GM21381 (cell line): ENCODE data around the gene ACYP2.
"Not testable (repeated sequence)": the region's sequence is repeated elsewhere in the genome, so short reads cannot be mapped to it uniquely, and the experiment has no call there.

Source experiments
- ATAC-seq: cut with Tn5 transposase; IDR thresholded peaks from one replicate; pipeline ENCODE4 v1.9.1; 2021; ENCODE audit warnings: mild to moderate bottlenecking, moderate library complexity; ENCODE audit not compliant: unreplicated experiment

Gene ACYP2

GRCh38 chr2:54262015-54262765 lies 146.8 kb downstream of the ACYP2 start:
- ATAC-seq, result no peak

- ATAC-seq, result not testable (repeated sequence)
Measured at GRCh38 chr2:54265081-54265480, 149.7 kb downstream of the ACYP2 start.

- no peak for ATAC-seq
Measured at GRCh38 chr2:54267577-54267976, 152.2 kb downstream of the ACYP2 start.

GRCh38 chr2:54271189-54271588 lies 155.8 kb downstream of the ACYP2 start:
- ATAC-seq, result no peak

- ATAC-seq, result peak; percentile 99
Measured at GRCh38 chr2:54271843-54272627, 156.6 kb downstream of the ACYP2 start.

- ATAC-seq, result no peak
Measured at GRCh38 chr2:54274781-54275242, 159.4 kb downstream of the ACYP2 start.

GRCh38 chr2:54275541-54275940 lies 160.1 kb downstream of the ACYP2 start:
- ATAC-seq, result no peak

- no peak for ATAC-seq
Measured at GRCh38 chr2:54279385-54279784, 164.0 kb downstream of the ACYP2 start.

- no peak for ATAC-seq
Measured at GRCh38 chr2:54284826-54285225, 169.4 kb downstream of the ACYP2 start.

GRCh38 chr2:54285451-54285850 lies 170.0 kb downstream of the ACYP2 start:
- no peak for ATAC-seq

- no peak for ATAC-seq
Measured at GRCh38 chr2:54287532-54287931, 172.1 kb downstream of the ACYP2 start.

- no peak for ATAC-seq
Measured at GRCh38 chr2:54289917-54290316, 174.5 kb downstream of the ACYP2 start.

GRCh38 chr2:54290356-54291025 lies 175.1 kb downstream of the ACYP2 start:
- no peak for ATAC-seq

- not testable (repeated sequence) for ATAC-seq
Measured at GRCh38 chr2:54294665-54295064, 179.2 kb downstream of the ACYP2 start.

GRCh38 chr2:54295911-54296310 lies 180.5 kb downstream of the ACYP2 start:
- ATAC-seq, result no peak

GRCh38 chr2:54298514-54298913 lies 183.1 kb downstream of the ACYP2 start:
- no peak for ATAC-seq

- ATAC-seq, result no peak
Measured at GRCh38 chr2:54303631-54304030, 188.2 kb downstream of the ACYP2 start.

GRCh38 chr2:54306556-54306955 lies 191.1 kb downstream of the ACYP2 start:
- no peak for ATAC-seq

- no peak for ATAC-seq
Measured at GRCh38 chr2:54308186-54308585, 192.8 kb downstream of the ACYP2 start.

- no peak for ATAC-seq
Measured at GRCh38 chr2:54308782-54309181, 193.4 kb downstream of the ACYP2 start.

GRCh38 chr2:54310311-54310710 lies 194.9 kb downstream of the ACYP2 start:
- no peak for ATAC-seq

GRCh38 chr2:54310961-54311360 lies 195.5 kb downstream of the ACYP2 start:
- no peak for ATAC-seq
